ENCODE results near the gene F7. TPM values are rescaled to one million over a fixed set of nuclear protein-coding genes. Genes with fewer than 3 reads are reported as not detected.
"Not testable (repeated sequence)": the region's sequence is repeated elsewhere in the genome, so short reads cannot be mapped to it uniquely, and the experiment has no call there.

F7 gene
- total RNA-seq, 1 experiment from 2014 or later: not detected

DNA sequence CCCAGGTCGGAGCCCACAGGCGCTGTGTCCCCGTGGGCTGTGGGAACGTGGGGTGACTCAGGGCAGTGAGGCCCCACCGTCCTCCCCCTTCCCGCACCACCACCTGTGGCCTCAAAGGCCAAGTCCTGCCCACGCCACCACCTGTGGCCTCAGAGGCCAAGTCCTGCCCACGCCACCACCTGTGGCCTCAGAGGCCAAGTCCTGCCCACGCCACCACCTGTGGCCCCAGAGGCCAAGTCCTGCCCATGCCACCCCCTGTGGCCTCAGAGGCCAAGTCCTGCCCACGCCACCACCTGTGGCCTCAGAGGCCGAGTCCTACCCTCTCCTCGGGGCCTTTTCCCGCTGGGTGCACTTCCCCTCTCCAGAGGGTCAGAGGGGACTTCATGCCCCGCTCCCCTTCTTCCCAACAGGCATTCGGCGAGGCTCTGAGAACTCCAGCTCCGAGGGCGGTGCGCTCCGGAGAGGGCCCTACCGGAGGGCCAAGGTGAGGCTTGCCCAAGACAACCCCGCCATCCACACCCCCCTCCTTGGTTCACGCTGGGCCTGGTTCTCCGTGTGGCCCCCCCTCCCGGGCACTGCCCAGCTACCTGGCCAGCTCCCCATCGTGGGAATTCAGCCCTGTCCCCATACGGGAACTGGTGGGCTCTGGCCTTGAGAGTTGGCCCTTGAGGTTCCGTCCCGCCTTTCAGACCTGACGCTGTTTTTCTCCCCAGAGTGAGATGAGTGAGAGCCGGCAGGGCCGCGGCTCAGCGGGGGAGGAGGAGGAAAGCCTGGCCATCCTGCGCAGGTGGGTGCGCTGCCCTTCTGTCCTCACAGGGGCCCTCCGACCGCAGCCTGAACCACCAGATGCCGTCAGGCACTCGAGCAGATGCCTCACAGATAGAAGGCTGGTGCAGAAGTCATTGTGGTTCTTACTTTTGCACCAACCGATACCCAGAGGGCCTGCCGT, 27.4 kb upstream of the F7 start:
- H3K4me1 ChIP-seq (replicated peaks): no peaks in the 10 kb centered on the region
- H3K27ac ChIP-seq: no peak overlapping the region
- H3K4me3 ChIP-seq: no peak overlapping the region
- no peaks in the 10 kb centered on the region for H3K27me3 ChIP-seq (replicated peaks)
- no peak for DNase-seq (ENCODE audit: low read depth in 1 of 2, low spot score in 2 of 2)
- H3K9me3 ChIP-seq (replicated peaks): no peaks in the 10 kb centered on the region
- no peaks in the 10 kb centered on the region for H3K36me3 ChIP-seq

DNA sequence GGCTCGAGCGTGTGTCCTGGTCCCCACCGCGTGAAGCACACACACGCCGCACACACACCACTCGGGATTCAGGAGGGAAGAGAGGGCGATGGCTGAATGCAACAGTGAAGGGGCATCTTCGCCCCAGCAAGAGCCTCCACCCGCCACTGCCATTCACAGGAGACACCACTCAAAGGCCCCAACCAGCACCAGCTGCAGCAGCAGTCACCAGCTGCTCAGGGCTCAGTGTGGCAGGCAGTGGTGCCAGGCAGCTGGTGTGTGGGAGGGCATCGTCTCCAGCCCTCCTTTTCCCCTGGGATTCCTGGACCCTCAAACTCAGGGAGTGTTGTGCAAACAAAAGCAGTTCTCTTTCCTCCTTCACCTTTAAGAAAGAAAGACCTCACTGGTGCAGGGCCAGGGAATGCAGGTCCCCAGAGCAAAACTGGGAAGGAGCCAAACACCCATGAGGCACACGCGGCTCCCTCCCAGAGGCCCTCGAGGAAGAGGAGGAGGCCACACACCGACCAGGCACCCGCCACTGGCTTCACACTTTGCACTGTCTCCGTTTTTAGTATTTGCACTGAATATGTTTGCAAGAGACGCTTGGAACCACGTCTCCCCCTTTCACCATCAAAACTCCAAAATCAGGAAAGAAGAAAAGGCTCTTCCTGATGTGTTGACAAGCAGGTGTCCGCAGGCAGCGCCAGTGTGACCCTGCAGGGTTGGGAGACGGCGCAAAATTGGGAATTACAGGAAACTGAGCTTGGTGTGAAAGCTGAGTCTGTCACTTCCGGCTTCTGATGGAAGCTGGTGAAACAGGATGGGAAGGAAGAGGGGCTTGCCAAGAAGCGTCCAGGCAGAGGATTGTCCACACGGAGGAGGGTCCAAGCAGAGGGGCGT, 26.4 kb upstream of the F7 start:
- Histone ChIP-seq H3K9me3 (replicated peaks) (no peaks in the 10 kb centered on the region), H3K27me3 (replicated peaks) (no peaks in the 10 kb centered on the region), H3K4me3 (no peak overlapping the region), H3K36me3 (no peaks in the 10 kb centered on the region), H3K4me1 (replicated peaks) (no peaks in the 10 kb centered on the region), H3K27ac (no peak overlapping the region)
- no peak for DNase-seq (ENCODE audit: low read depth in 1 of 2, low spot score in 2 of 2)

DNA sequence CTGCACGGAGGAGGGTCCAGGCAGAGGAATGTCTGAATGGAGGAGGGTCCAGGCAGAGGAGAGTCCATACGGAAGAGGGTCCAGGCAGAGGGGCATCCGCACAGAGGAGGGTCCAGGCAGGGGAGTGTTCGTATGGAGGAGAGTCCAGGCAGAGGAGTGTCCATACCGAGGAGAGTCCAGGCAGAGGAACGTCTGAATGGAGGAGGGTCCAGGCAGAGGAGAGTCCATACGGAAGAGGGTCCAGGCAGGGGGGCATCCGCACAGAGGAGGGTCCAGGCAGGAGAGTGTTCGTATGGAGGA, 25.9 kb upstream of the F7 start:
- H3K9me3 ChIP-seq (replicated peaks); DNase-seq (ENCODE audit: low read depth in 1 of 2, low spot score in 2 of 2); H3K27me3 ChIP-seq (replicated peaks); H3K4me3 ChIP-seq; H3K27ac ChIP-seq; H3K4me1 ChIP-seq (replicated peaks); H3K36me3 ChIP-seq: not testable (repeated sequence)

DNA sequence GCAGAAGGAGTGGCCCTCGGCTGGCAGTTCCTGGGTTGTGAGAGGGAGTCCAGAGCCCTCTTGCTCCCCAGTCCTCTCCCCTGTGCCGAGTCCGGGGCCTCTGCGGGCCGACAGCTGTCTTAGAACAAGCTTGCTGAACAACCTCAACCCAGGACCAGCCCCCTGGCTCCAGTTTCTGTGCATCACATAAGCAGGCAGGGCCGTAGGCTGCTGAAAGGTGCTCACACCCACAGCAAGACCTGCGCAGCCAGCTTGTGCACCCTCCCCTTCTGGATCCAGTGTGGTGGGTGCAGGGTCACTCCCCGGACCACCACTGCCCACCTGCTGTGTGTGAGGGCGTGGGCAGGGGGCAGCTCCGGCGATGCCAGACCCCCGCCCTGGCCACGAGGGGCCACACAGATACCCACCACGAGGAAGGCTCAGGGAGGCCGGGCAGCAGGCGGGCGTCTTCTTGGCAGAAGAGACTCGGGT, 25.2 kb upstream of the F7 start:
- no peak overlapping the region for H3K27ac ChIP-seq
- no peaks in the 10 kb centered on the region for H3K4me1 ChIP-seq (replicated peaks)
- H3K36me3 ChIP-seq: no peaks in the 10 kb centered on the region
- H3K4me3 ChIP-seq: no peak overlapping the region
- DNase-seq (ENCODE audit: low read depth in 1 of 2, low spot score in 2 of 2): no peak
- no peaks in the 10 kb centered on the region for H3K9me3 ChIP-seq (replicated peaks)
- no peaks in the 10 kb centered on the region for H3K27me3 ChIP-seq (replicated peaks)

DNA sequence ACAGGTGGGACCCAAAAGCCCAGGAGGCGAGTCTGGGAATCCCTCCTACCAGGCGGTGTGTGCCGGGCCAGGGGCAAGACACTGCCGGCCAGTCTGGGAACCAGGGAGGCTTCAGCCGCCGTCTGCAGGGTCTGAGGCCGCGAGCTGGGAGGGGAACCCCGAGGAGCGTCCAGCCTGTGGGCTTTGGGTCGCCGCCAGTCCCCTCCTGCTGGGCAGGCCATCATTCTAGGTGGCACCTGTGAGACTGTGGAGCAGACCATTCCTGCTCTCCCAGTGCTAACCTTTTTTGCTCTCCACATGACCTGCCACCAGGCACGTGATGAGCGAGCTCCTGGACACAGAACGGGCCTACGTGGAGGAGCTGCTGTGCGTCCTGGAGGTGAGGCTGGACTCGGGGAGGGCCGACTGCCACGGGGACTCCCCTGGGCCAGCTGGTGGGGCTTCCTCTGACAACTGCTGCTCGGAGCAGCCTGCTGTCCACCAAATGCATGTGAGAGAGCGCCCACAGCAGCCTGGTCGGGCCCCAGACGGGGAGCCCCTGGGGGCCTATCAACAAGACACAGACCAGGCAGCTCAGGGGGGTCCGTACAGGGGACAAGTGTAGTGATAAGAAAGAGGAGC, 24.6 kb upstream of the F7 start:
- H3K4me1 ChIP-seq (replicated peaks): no peaks in the 10 kb centered on the region
- no peak for DNase-seq (ENCODE audit: low read depth in 1 of 2, low spot score in 2 of 2)
- no peaks in the 10 kb centered on the region for H3K27me3 ChIP-seq (replicated peaks)
- no peak overlapping the region for H3K4me3 ChIP-seq
- no peaks in the 10 kb centered on the region for H3K36me3 ChIP-seq
- no peaks in the 10 kb centered on the region for H3K9me3 ChIP-seq (replicated peaks)
- H3K27ac ChIP-seq: no peak overlapping the region

DNA sequence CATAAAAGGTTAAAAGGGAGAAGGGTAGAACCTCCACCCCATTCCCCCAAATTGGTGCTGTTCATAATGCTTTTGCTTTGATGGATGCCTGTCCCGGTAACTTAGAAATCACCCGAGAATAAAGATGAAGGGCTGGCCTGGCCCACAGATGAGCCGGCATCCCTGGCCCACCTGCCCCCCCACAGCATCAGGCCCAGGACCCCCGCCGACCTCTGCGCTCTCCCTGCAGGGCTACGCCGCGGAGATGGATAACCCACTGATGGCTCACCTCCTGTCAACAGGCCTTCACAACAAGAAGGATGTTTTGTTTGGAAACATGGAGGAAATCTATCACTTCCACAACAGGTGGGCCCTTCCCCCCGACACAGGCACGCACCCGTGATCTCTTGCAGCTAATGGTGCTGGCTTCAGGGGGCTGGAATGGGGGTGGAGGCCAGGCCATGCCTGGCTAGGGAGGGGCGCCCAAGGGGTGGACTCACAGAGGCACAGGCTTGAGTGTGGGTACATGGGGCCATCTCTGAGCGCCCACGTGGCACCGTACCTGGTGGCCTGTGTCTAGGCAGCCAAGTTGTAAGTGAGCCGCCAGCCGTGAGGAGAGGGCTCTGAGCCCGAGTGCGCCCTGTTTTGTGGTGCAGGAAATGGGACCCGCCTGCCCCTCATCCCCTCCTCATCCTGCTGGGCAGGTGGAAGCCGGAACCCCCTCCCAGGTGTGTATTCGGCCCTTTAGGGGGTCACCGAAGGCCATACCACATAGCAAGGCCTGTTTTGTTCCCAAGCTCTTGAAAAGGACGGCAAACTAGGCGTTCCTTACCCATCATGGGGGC, 23.2 kb upstream of the F7 start:
- H3K36me3 ChIP-seq: no peaks in the 10 kb centered on the region
- H3K4me3 ChIP-seq: no peak overlapping the region
- DNase-seq (ENCODE audit: low read depth in 1 of 2, low spot score in 2 of 2): no peak

DNA sequence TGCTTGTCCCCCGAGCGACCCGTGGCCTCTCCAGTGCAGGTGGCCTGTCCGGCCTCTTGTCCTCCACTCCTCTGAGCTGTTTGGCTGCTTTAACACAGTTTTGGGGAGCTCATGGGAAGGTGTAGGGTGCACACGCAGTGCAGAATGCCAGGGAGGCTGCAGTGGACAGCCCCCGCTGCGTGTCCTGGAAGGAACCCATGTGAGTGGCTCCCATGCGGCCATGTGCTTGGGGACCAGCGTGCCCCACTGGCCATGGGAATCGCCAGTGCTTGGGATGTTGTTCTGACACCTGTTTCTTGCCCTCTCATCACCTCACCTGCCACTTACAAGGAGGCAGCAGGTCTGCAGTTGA, 22.6 kb upstream of the F7 start:
- Histone ChIP-seq H3K36me3 (no peaks in the 10 kb centered on the region), H3K9me3 (replicated peaks) (no peaks in the 10 kb centered on the region), H3K27me3 (replicated peaks) (no peaks in the 10 kb centered on the region), H3K4me1 (replicated peaks) (no peaks in the 10 kb centered on the region), H3K27ac (no peak overlapping the region), H3K4me3 (no peak overlapping the region)
- no peak for DNase-seq (ENCODE audit: low read depth in 1 of 2, low spot score in 2 of 2)

More for the DNA sequence above, 23.2 kb upstream of the F7 start:
- no peak overlapping the region for H3K27ac ChIP-seq
- no peaks in the 10 kb centered on the region for H3K27me3 ChIP-seq (replicated peaks)
- H3K9me3 ChIP-seq (replicated peaks): no peaks in the 10 kb centered on the region
- H3K4me1 ChIP-seq (replicated peaks): no peaks in the 10 kb centered on the region

DNA sequence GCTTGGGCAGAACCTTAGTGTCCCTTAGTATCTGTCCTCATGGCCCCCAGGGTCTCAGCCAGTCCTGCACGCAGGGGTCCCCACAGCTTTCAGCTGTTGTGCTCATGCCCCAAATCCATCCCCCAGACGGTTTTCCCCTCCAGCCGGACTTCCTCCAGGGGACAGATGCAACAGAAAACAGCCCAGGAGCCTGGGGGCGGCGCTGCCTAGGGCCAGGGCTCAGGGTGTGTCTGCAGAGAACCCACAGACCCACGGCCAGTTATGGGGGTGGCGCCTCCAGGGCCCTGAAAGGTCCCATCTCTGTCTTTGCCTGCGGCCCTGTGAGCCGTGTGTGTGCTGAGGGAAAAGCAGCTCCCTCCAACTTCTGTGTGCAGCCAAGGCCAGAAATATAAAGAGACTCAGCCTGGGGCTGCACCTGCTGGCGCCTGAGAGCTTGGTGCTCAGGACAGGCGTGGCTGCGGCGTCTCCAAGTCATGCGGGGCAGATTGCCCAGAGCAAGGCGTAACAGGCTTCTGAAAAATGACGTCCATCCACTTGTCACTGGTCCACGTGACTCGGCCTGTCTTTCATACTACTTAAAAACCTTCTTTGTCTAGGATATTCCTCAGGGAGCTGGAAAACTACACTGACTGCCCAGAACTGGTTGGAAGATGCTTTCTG, 22.1 kb upstream of the F7 start:
- H3K27me3 ChIP-seq (replicated peaks): no peaks in the 10 kb centered on the region
- DNase-seq (ENCODE audit: low read depth in 1 of 2, low spot score in 2 of 2): no peak
- no peak overlapping the region for H3K4me3 ChIP-seq
- no peaks in the 10 kb centered on the region for H3K36me3 ChIP-seq
- H3K4me1 ChIP-seq (replicated peaks): no peaks in the 10 kb centered on the region
- H3K27ac ChIP-seq: no peak overlapping the region
- no peaks in the 10 kb centered on the region for H3K9me3 ChIP-seq (replicated peaks)

DNA sequence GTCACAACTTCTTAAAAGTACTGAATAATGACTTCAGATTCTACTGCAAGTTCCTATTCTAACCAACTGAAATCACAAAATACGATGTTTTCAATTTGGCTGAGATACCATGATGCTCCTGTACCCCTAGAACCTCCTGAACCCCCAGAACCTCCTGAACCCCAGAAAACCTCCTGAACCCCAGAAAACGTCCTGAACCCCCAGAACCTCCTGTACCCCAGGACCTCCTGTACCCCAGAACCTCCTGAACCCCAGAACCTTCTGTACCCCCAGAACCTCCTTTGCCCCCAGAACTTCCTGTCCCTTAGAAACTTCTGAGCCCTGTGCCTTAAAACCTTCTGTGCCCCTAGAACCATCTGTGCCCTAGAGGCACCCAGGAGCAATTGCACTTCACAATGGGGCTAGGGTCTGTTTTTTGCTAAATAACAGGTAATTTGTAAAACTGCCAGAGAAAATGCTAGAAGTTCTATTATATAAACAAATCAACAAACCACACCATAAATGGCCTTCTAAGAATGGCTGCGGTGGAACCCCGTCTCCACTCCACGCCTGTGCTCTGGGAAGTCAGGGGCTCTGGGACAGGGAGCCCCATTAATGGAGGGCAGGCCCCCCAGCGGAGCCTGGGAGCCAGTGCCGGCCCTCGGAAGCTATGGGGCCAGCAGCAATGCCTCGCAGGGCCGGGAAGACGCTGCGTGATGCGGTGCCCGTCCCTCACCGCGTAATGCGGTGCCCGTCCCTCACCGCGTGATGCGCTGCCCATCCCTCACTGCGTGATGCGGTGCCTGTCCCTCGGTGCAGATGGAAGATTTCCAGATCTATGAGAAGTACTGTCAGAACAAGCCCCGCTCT, 21.3 kb upstream of the F7 start:
- H3K27me3 ChIP-seq (replicated peaks): no peaks in the 10 kb centered on the region
- no peak overlapping the region for H3K4me3 ChIP-seq
- no peaks in the 10 kb centered on the region for H3K9me3 ChIP-seq (replicated peaks)
- no peaks in the 10 kb centered on the region for H3K36me3 ChIP-seq
- no peak overlapping the region for H3K27ac ChIP-seq
- no peak for DNase-seq (ENCODE audit: low read depth in 1 of 2, low spot score in 2 of 2)
- no peaks in the 10 kb centered on the region for H3K4me1 ChIP-seq (replicated peaks)

DNA sequence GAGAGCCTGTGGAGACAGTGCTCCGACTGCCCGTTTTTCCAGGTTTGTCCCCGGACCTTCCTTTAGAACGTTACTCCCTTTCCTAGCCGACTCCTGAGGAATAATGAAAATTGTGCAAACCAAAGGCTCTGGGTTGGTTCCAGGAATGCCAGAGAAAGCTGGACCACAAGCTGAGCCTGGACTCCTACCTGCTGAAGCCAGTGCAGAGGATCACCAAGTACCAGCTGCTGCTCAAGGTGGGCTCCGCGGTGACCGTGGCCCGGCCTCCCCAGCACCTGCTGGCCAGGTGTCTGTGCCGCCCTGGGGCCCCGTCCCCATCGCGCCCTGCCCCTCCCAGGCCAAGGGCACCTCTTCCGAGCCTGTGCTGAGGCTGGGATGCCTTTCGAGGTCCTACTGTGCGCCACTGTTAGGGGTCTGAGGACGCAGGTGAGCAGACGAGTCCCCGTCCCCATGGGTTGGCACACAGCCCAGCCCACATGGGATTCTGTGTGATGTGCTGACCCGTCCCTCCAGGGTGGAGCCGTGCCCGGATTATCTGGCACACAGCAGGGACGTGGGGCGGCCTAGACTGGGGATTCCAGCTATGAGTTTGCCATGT, 20.5 kb upstream of the F7 start:
- Histone ChIP-seq H3K4me1 (replicated peaks) (no peaks in the 10 kb centered on the region), H3K9me3 (replicated peaks) (no peaks in the 10 kb centered on the region), H3K27me3 (replicated peaks) (no peaks in the 10 kb centered on the region), H3K27ac (no peak overlapping the region), H3K4me3 (no peak overlapping the region), H3K36me3 (no peaks in the 10 kb centered on the region)
- no peak for DNase-seq (ENCODE audit: low read depth in 1 of 2, low spot score in 2 of 2)

DNA sequence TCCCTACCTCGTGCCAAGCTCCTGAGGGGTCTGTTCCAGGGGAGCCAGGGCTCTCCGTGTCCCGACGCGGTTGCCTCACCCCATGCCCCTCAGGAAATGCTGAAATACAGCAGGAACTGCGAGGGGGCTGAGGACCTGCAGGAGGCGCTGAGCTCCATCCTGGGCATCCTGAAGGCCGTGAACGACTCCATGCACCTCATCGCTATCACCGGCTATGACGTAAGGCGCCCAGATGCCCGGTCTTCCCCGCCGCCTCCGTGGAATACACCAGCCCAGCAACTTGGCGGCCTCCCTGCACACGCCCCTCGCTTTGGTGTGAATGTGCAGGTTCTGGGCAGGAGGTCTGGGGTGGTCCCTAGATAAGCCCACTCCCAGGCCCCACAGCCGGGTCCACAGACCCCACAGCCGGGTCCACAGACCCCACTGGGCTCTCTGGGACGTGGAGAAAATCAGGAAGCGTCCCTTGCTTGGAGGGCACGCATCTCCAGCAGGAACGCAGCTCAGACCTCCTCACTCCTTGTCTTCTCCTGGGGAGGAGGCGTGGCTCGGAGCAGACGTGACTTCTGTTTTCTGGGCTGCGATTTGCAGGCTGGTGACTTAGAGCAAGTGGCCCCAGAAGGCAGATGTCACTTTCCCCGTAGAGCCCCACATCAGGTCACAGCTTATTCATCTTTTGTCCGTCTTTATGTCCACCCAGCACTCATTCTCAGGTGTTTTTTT, 19.4 kb upstream of the F7 start:
- no peak overlapping the region for H3K4me3 ChIP-seq
- no peaks in the 10 kb centered on the region for H3K4me1 ChIP-seq (replicated peaks)
- no peak overlapping the region for H3K27ac ChIP-seq
- H3K9me3 ChIP-seq (replicated peaks): no peaks in the 10 kb centered on the region
- H3K36me3 ChIP-seq: no peaks in the 10 kb centered on the region
- DNase-seq (ENCODE audit: low read depth in 1 of 2, low spot score in 2 of 2): no peak
- no peaks in the 10 kb centered on the region for H3K27me3 ChIP-seq (replicated peaks)
